ENCODE results near the gene TMEM62. TPM values are rescaled to one million over a fixed set of nuclear protein-coding genes. Genes with fewer than 3 reads are reported as not detected.

TMEM62 gene
- total RNA-seq (10 to 100 TPM in 3 of 4 donors, 1 to 10 TPM in 1; 9.8 to 11.2 (median 10.4) TPM), polyA plus RNA-seq (7.8 TPM)
- long read RNA-seq, donor 1, partial matches to known transcripts, result 0 of 8 reads
- long read RNA-seq, donor 1, other reads (novel, unspliced or antisense), result 7 of 8 reads
- long read RNA-seq, donor 2, partial matches to known transcripts, result 0 of 6 reads
- long read RNA-seq, donor 2, other reads (novel, unspliced or antisense), result 4 of 6 reads
- long read RNA-seq, donor 3, partial matches to known transcripts, result 3 of 16 reads
- long read RNA-seq, donor 3, other reads (novel, unspliced or antisense), result 9 of 16 reads
- long read RNA-seq, donor 4, partial matches to known transcripts, result 0 of 6 reads
- long read RNA-seq, donor 4, other reads (novel, unspliced or antisense), result 4 of 6 reads

GRCh38 chr15:43133430-43134156 is at the start of gene TMEM62:
TSS of gene TMEM62 (plus strand) at chr15:43133586. CDS start at chr15:43133803, 217 bp downstream.
- Histone ChIP-seq H3K9me3 (ENCODE audit: control insufficient read depth, low read length) (no peaks in the 10 kb centered on the region), H3K27me3 (ENCODE audit: control insufficient read depth, insufficient read depth) (no peaks in the 10 kb centered on the region), H3K4me3 (ENCODE audit: low read length) (peak within 1 kb of the TSS; percentile 88), H3K27ac (ENCODE audit: low read length) (peak within 1 kb of the TSS; percentile 80), H3K4me1 (ENCODE audit: control insufficient read depth, insufficient read depth, low read length) (no peaks in the 10 kb centered on the region)
- DNase-seq (peak; percentile 86 to 93 (median 93)), ATAC-seq (peak; percentile 93 to 96)
- WGBS, result under 1% methylated on average over 66 of the region's 66 CpGs
- intact Hi-C loops (cut with DNase I), result loop anchor here in 1 of 4 donors (2.0 kb wide), 1 partner anchor 27 kb away; the partner anchor contains the start of gene UBR1

- no peak overlapping the region for H3K27ac ChIP-seq (ENCODE audit: low read length)
- ATAC-seq, result no peak
- intact Hi-C loops (cut with DNase I), result no loop called here
Observed at GRCh38 chr15:43085921-43086320, 47.5 kb upstream of the TMEM62 start.

GRCh38 chr15:43086551-43086950 is 46.8 kb upstream of the TMEM62 start:
- Histone ChIP-seq H3K4me3 (ENCODE audit: low read length) (no peak overlapping the region), H3K27me3 (ENCODE audit: control insufficient read depth, insufficient read depth) (no peaks in the 10 kb centered on the region), H3K4me1 (ENCODE audit: control insufficient read depth, insufficient read depth, low read length) (peaks cover 2% of the 10 kb centered on the region), H3K9me3 (ENCODE audit: control insufficient read depth, low read length) (no peaks in the 10 kb centered on the region), H3K27ac (ENCODE audit: low read length) (no peak overlapping the region)
- intact Hi-C loops (cut with DNase I), result no loop called here
- ATAC-seq (no peak), DNase-seq (no peak)
- WGBS, result 58% methylated on average over 1 of the region's 1 CpG

More at GRCh38 chr15:43085921-43086320, 47.5 kb upstream of the TMEM62 start:
- DNase-seq, result no peak
- Histone ChIP-seq H3K9me3 (ENCODE audit: control insufficient read depth, low read length) (no peaks in the 10 kb centered on the region), H3K4me3 (ENCODE audit: low read length) (no peak overlapping the region), H3K27me3 (ENCODE audit: control insufficient read depth, insufficient read depth) (no peaks in the 10 kb centered on the region), H3K4me1 (ENCODE audit: control insufficient read depth, insufficient read depth, low read length) (peaks cover 2% of the 10 kb centered on the region)

GRCh38 chr15:43091859-43092258 is 41.5 kb upstream of the TMEM62 start:
- ATAC-seq (no peak), DNase-seq (no peak)
- 98% methylated on average over 4 of the region's 4 CpGs for WGBS
- no peak overlapping the region for H3K4me3 ChIP-seq (ENCODE audit: low read length)
- peak overlapping the region; percentile 45 for H3K27ac ChIP-seq (ENCODE audit: low read length)
- no peaks in the 10 kb centered on the region for H3K9me3 ChIP-seq (ENCODE audit: control insufficient read depth, low read length)
- intact Hi-C loops (cut with DNase I), result no loop called here
- no peaks in the 10 kb centered on the region for H3K27me3 ChIP-seq (ENCODE audit: control insufficient read depth, insufficient read depth)
- no peaks in the 10 kb centered on the region for H3K4me1 ChIP-seq (ENCODE audit: control insufficient read depth, insufficient read depth, low read length)

- Histone ChIP-seq H3K27me3 (ENCODE audit: control insufficient read depth, insufficient read depth) (no peaks in the 10 kb centered on the region), H3K4me3 (ENCODE audit: low read length) (no peak overlapping the region), H3K9me3 (ENCODE audit: control insufficient read depth, low read length) (no peaks in the 10 kb centered on the region), H3K27ac (ENCODE audit: low read length) (no peak overlapping the region), H3K4me1 (ENCODE audit: control insufficient read depth, insufficient read depth, low read length) (no peaks in the 10 kb centered on the region)
- ATAC-seq, result no peak
- intact Hi-C loops (cut with DNase I), result no loop called here
- no peak for DNase-seq
- 89% methylated on average over 1 of the region's 1 CpG for WGBS
Observed at GRCh38 chr15:43093026-43093425, 40.4 kb upstream of the TMEM62 start.

DNA sequence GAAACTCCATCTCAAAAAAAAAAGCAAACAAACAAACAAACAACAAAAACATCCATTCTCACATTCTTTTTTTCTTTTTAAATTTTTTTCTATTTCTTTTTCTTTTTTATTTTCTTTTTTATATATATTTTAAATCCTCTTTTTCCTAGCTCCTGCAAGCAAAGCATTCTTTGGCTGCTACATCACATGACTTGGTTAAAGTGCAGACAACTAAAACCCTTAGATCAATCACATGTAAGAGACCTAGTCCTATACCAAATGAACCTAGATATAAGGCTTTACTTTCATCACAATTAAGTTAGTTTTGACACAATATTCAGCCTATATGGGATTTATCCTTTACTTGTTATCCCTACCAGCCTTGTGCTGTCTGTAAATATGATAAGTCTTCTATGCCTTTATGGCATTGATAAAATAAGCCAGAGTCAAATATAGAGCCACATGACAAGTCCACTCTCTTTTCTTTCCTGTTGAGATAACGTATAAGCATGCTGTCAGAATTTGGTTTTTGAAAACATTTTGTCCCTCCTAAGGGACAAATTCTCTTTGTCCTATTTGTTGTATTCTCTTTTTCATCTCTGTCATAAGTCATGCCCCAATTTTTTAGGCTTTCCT is 38.9 kb upstream of the TMEM62 start:
- Histone ChIP-seq H3K4me3 (ENCODE audit: low read length) (no peak overlapping the region), H3K4me1 (ENCODE audit: control insufficient read depth, insufficient read depth, low read length) (no peaks in the 10 kb centered on the region), H3K27me3 (ENCODE audit: control insufficient read depth, insufficient read depth) (no peaks in the 10 kb centered on the region), H3K9me3 (ENCODE audit: control insufficient read depth, low read length) (no peaks in the 10 kb centered on the region), H3K27ac (ENCODE audit: low read length) (no peak overlapping the region)
- intact Hi-C loops (cut with DNase I), result no loop called here
- WGBS, result 48% methylated on average over 1 of the region's 1 CpG
- DNase-seq, result no peak
- ATAC-seq, result no peak

- no peak overlapping the region for H3K4me3 ChIP-seq (ENCODE audit: low read length)
- WGBS, result 20% methylated on average over 1 of the region's 1 CpG
- intact Hi-C loops (cut with DNase I), result no loop called here
- H3K27ac ChIP-seq (ENCODE audit: low read length), result no peak overlapping the region
- DNase-seq (no peak), ATAC-seq (peak in 1 of 2 donors; percentile 47)
- no peaks in the 10 kb centered on the region for H3K9me3 ChIP-seq (ENCODE audit: control insufficient read depth, low read length)
- H3K4me1 ChIP-seq (ENCODE audit: control insufficient read depth, insufficient read depth, low read length), result no peaks in the 10 kb centered on the region
- H3K27me3 ChIP-seq (ENCODE audit: control insufficient read depth, insufficient read depth), result no peaks in the 10 kb centered on the region
Observed at GRCh38 chr15:43095243-43095642, 38.1 kb upstream of the TMEM62 start.

DNA sequence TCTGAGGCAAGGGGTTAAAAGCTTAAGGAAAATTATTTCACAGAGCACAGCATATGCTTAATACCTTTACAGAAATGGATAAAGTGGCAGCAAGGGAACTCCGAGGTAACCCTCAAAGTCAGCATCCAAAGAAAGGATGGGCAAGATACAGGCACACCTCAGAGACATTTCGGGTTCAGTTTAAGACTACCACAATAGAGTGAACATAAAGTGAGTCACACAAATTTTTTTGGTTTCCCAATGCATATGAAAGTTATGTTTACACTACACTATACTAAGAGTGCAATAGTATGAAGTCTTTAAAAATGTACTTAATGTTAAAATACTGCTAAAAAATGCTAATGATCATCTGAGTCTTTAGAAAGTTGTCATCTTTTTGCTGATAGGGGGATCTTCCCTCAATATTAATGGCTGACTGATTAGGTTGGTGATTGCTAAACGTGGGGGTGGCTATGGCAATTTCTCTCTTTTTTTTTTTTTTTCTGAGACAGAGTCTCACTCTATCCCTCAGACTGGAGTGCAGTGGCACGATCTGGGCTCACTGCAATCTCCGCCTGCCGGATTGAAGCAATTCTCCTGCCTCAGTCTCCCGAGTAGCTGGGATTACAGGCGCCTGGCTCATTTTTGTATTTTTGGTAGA is 37.6 kb upstream of the TMEM62 start:
- DNase-seq, result no peak
- Histone ChIP-seq H3K27ac (ENCODE audit: low read length) (no peak overlapping the region), H3K4me3 (ENCODE audit: low read length) (no peak overlapping the region), H3K4me1 (ENCODE audit: control insufficient read depth, insufficient read depth, low read length) (no peaks in the 10 kb centered on the region), H3K9me3 (ENCODE audit: control insufficient read depth, low read length) (no peaks in the 10 kb centered on the region), H3K27me3 (ENCODE audit: control insufficient read depth, insufficient read depth) (no peaks in the 10 kb centered on the region)
- WGBS, result 90% methylated on average over 8 of the region's 8 CpGs
- ATAC-seq, result no peak
- intact Hi-C loops (cut with DNase I), result no loop called here

DNA sequence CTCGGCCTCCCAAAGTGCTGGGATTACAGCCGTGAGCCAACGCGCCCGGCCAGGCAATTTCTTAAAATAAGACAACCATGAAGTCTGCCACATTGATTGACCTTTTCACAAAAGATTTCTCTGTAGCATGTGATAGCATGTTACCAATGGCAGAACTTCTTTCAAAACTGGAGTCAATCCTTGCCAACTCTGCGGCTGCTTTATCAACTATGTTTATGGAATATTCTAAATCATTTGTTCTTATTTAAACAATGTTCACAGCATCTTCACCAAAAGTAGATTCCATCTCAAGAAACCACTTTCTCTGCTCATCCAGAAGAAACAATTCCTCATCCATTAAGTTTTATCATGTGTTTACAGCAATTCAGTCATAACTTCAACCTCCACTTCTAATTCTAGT is 37.0 kb upstream of the TMEM62 start:
- H3K4me1 ChIP-seq (ENCODE audit: control insufficient read depth, insufficient read depth, low read length), result no peaks in the 10 kb centered on the region
- 94% methylated on average over 6 of the region's 6 CpGs for WGBS

GRCh38 chr15:43099105-43099845 is 34.1 kb upstream of the TMEM62 start:
- no peaks in the 10 kb centered on the region for H3K9me3 ChIP-seq (ENCODE audit: control insufficient read depth, low read length)
- H3K27me3 ChIP-seq (ENCODE audit: control insufficient read depth, insufficient read depth), result no peaks in the 10 kb centered on the region
- DNase-seq (no peak), ATAC-seq (no peak)
- H3K4me1 ChIP-seq (ENCODE audit: control insufficient read depth, insufficient read depth, low read length), result no peaks in the 10 kb centered on the region
- WGBS, result 97% methylated on average over 10 of the region's 10 CpGs
- no peak overlapping the region for H3K27ac ChIP-seq (ENCODE audit: low read length)
- H3K4me3 ChIP-seq (ENCODE audit: low read length), result no peak overlapping the region
- intact Hi-C loops (cut with DNase I), result no loop called here

More for the DNA sequence above, 37.0 kb upstream of the TMEM62 start:
- intact Hi-C loops (cut with DNase I), result no loop called here
- Histone ChIP-seq H3K27ac (ENCODE audit: low read length) (no peak overlapping the region), H3K27me3 (ENCODE audit: control insufficient read depth, insufficient read depth) (no peaks in the 10 kb centered on the region), H3K9me3 (ENCODE audit: control insufficient read depth, low read length) (no peaks in the 10 kb centered on the region), H3K4me3 (ENCODE audit: low read length) (no peak overlapping the region)
- no peak for DNase-seq
- ATAC-seq, result no peak

Data from right cardiac atrium (tissue), 5 donors.